Endothelial cell of umbilical vein (primary cell): ENCODE data around the gene DGKG. TPM values are rescaled to one million over a fixed set of nuclear protein-coding genes. Genes with fewer than 3 reads are reported as not detected.

Experiments used
- BruUV-seq: library from RNA; stranded (reverse); fragments of 400-500 nt; replicated peaks from 2 replicates; lab custom pipeline; 2021; lab: Mats Ljungman, UMichigan
- CTCF ChIA-PET: fragments of 300-600, 350-600 bp; sonication (Branson Sonifier 250); formaldehyde crosslinking; loops from one replicate; lab custom pipeline; 2021; ENCODE audit warnings: antibody characterized with exemption, inconsistent platforms; lab: Charles Lee
- POLR2A ChIA-PET: fragments of 300-600, 350-600 bp; sonication (Branson Sonifier 250); formaldehyde crosslinking; loops from one replicate; lab custom pipeline; 2021; ENCODE audit warnings: antibody characterized with exemption, inconsistent platforms; lab: Charles Lee
- DNase-seq: peaks from one replicate; pipeline ENCODE4 v3.0.0-alpha.2; 2011; ENCODE audit warnings: low read depth, low spot score
- FAIRE-seq: peaks from 2 replicates; lab custom pipeline; 2011; peaks lifted over from hg19 to GRCh38; lab: Jason Lieb, UNC
- H2AFZ ChIP-seq: 2 replicates; pipeline ENCODE4 v1.6.0; 2012; ENCODE audit warnings: low read depth, low read length, control low read depth, inconsistent platforms
- H3K27ac ChIP-seq: 2 replicates; pipeline ENCODE4 v1.5.1; 2011; ENCODE audit warnings: low read depth, mild to moderate bottlenecking, control low read depth, low read length, moderate library complexity; ENCODE audit not compliant: insufficient read depth
- H3K27me3 ChIP-seq, 2 experiments: 2 replicates each; pipeline versions ENCODE4 v1.6.0 to v1.6.1; 2011; ENCODE audit warnings: low read length in 2 of 2, mixed read lengths in 1 of 2; ENCODE audit not compliant: control insufficient read depth in 2 of 2, insufficient read depth in 2 of 2
- H3K36me3 ChIP-seq, 2 experiments: 2 replicates in 1 of 2; 3 replicates in 1 of 2; pipeline ENCODE4 v1.5.1; 2011; ENCODE audit warnings: low read length in 2 of 2, mild to moderate bottlenecking in 1 of 2, moderate library complexity in 1 of 2; ENCODE audit not compliant: control insufficient read depth in 2 of 2, insufficient read depth in 2 of 2; ENCODE audit errors: extremely low read depth in 1 of 2
- H3K4me1 ChIP-seq: 3 replicates; pipeline ENCODE4 v1.5.1; 2011; ENCODE audit warnings: mild to moderate bottlenecking, low read length; ENCODE audit not compliant: control insufficient read depth, insufficient read depth; ENCODE audit errors: extremely low read depth
- H3K4me2 ChIP-seq: 2 replicates; pipeline ENCODE4 v1.6.1; 2011; ENCODE audit warnings: low read length, control low read depth, mixed read lengths; ENCODE audit not compliant: insufficient read depth
- H3K4me3 ChIP-seq, 3 experiments: fragments of 200-600 bp in 1 of 3; sonication (generic), shearing (Covaris generic) in 1 of 3; replicated peaks in 1 of 3; 2 replicates each; pipeline ENCODE4 v1.5.1; 2011 to 2016; ENCODE audit warnings: control low read depth in 3 of 3, low read length in 3 of 3, mild to moderate bottlenecking in 2 of 3, inconsistent platforms in 1 of 3, low read depth in 1 of 3, moderate library complexity in 1 of 3; ENCODE audit not compliant: insufficient read depth in 1 of 3
- H3K79me2 ChIP-seq: 2 replicates; pipeline ENCODE4 v1.6.0; 2012; ENCODE audit warnings: low read length, inconsistent platforms; ENCODE audit not compliant: control insufficient read depth, insufficient read depth
- H3K9ac ChIP-seq: replicated peaks from 2 replicates; pipeline ENCODE3; 2011; ENCODE audit warnings: low read length, control low read depth; ENCODE audit not compliant: insufficient read depth; ENCODE audit errors: extremely low read depth
- H3K9me1 ChIP-seq: replicated peaks from 3 replicates; pipeline ENCODE4 v1.6.0; 2011; ENCODE audit warnings: mild to moderate bottlenecking, low read length; ENCODE audit not compliant: control insufficient read depth, insufficient read depth; ENCODE audit errors: extremely low read depth
- H3K9me3 ChIP-seq: replicated peaks from 2 replicates; pipeline ENCODE4 v1.5.1; 2012; ENCODE audit warnings: low read length, inconsistent platforms; ENCODE audit not compliant: control insufficient read depth, insufficient read depth
- H4K20me1 ChIP-seq: replicated peaks from 2 replicates; pipeline ENCODE3; 2011; ENCODE audit warnings: mild to moderate bottlenecking, low read length; ENCODE audit not compliant: control insufficient read depth, insufficient read depth; ENCODE audit errors: extremely low read depth
- CTCF ChIP-seq, 2 donors: IDR thresholded peaks; 1 replicate in 1 of 2; 2 replicates in 1 of 2; pipeline ENCODE4 v1.5.1; 2011; ENCODE audit warnings: low read length in 2 of 2, mild to moderate bottlenecking in 2 of 2, moderate library complexity in 2 of 2, control low read depth in 1 of 2, inconsistent platforms in 1 of 2, low read depth in 1 of 2; ENCODE audit not compliant: insufficient read depth in 1 of 2; ENCODE audit errors: extremely low read depth in 1 of 2
- EZH2 ChIP-seq: IDR thresholded peaks from 2 replicates; pipeline ENCODE4 v1.6.1; 2012; ENCODE audit warnings: borderline replicate concordance, low read depth, mild to moderate bottlenecking, moderate library complexity, low read length, inconsistent platforms; ENCODE audit not compliant: severe bottlenecking
- FOS ChIP-seq: IDR thresholded peaks from 2 replicates; pipeline ENCODE4 v1.6.1; 2011; ENCODE audit warnings: mild to moderate bottlenecking, low read length, moderate library complexity, borderline replicate concordance; ENCODE audit not compliant: insufficient read depth
- GATA2 ChIP-seq: IDR thresholded peaks from 2 replicates; pipeline ENCODE4 v1.7.0; 2011; ENCODE audit warnings: low read depth, mild to moderate bottlenecking, moderate library complexity, mixed read lengths, low read length; ENCODE audit not compliant: insufficient read length, insufficient read depth
- JUN ChIP-seq: IDR thresholded peaks from 2 replicates; pipeline ENCODE4 v1.6.1; 2011; ENCODE audit warnings: borderline replicate concordance, low read depth; ENCODE audit not compliant: insufficient read length, insufficient read depth
- MAX ChIP-seq: IDR thresholded peaks from 2 replicates; pipeline ENCODE4 v1.6.1; 2011; ENCODE audit not compliant: insufficient read depth, insufficient read length
- MYC ChIP-seq: IDR thresholded peaks from one replicate; pipeline ENCODE4 v1.6.1; 2011; ENCODE audit warnings: mild to moderate bottlenecking, low read depth, low read length
- POLR2A ChIP-seq: IDR thresholded peaks from 2 replicates; pipeline ENCODE4 v1.6.1; 2012; ENCODE audit warnings: low read depth, mild to moderate bottlenecking, control low read depth, low read length
- POLR2AphosphoS5 ChIP-seq: IDR thresholded peaks from 2 replicates; pipeline ENCODE4 v1.6.1; 2012; ENCODE audit warnings: low read depth, mild to moderate bottlenecking, control low read depth, low read length, moderate library complexity; ENCODE audit not compliant: insufficient read depth
- dilution Hi-C: fragments of 300-500 bp; cut with MboI; formaldehyde crosslinking; loops from one replicate; pipeline ENCODE4 v1.15.0; 2019; ENCODE audit warnings: low sequenced_read_pairs; ENCODE audit not compliant: extremely low pct_ligation_motif_present
- intact Hi-C: fragments of 100-400 bp; cut with micrococcal nuclease; formaldehyde crosslinking; loops from one replicate; pipeline ENCODE4 v1.10.0; 2022
- polyA plus RNA-seq, 4 experiments: library from polyadenylated mRNA; depleted of rRNA in 3 of 4; stranded (reverse) in 3 of 4; unstranded in 1 of 4; fragments of >200 nt; gene quantifications; 2 replicates each; pipeline versions ENCODE4 v1.2.1 to v1.2.3, GENCODE V29; 2011 to 2012; ENCODE audit warnings: missing spikeins in 1 of 4
- total RNA-seq: library from RNA; stranded (reverse); gene quantifications from 2 replicates; pipeline ENCODE4 v1.2.3, GENCODE V29; 2021

The DGKG gene
- total and polyA plus RNA-seq, 2 donors (not counting 3 experiments of a cell fraction or from before 2014, with no cell fraction given): not detected

- intact Hi-C loops (no loop called here), dilution Hi-C loops (no loop called here)
Measured at GRCh38 chr3:186319945-186320344, 42.1 kb downstream of the DGKG start.

GRCh38 chr3:186318135-186318534 lies 43.9 kb downstream of the DGKG start:
- no peaks in the 10 kb centered on the region for H4K20me1 ChIP-seq
- FAIRE-seq (no peak), DNase-seq (no peak)
- H3K4me2 ChIP-seq: no peak overlapping the region
- H2AFZ ChIP-seq: no peak overlapping the region
- H3K36me3 ChIP-seq: no peaks in the 10 kb centered on the region
- H3K9me3 ChIP-seq: no peaks in the 10 kb centered on the region
- no peaks in the 10 kb centered on the region for H3K27me3 ChIP-seq
- no peaks in the 10 kb centered on the region for H3K79me2 ChIP-seq
- no TSS peak for BruUV-seq
- intact Hi-C loops: no loop called here
- no peak for TF ChIP-seq CTCF (IDR thresholded peaks at IDR 0.05; ENCODE audit: extremely low read depth in 1 of 2, insufficient read depth in 1 of 2, low read depth in 1 of 2, low read length in 2 of 2)
- no peak for TF ChIP-seq MAX
- no peak for TF ChIP-seq GATA2
- no peak for TF ChIP-seq EZH2
- TF ChIP-seq POLR2AphosphoS5: no peak
- no peak for TF ChIP-seq POLR2A
- TF ChIP-seq FOS: no peak
- no peak for TF ChIP-seq JUN
- TF ChIP-seq MYC: no peak
- no peak overlapping the region for H3K4me3 ChIP-seq
- no peaks in the 10 kb centered on the region for H3K9me1 ChIP-seq
- dilution Hi-C loops: no loop called here
- H3K27ac ChIP-seq: no peak overlapping the region
- ChIA-PET POLR2A (no interaction called here), CTCF (no interaction called here)
- H3K9ac ChIP-seq: no peak overlapping the region
- no peaks in the 10 kb centered on the region for H3K4me1 ChIP-seq

More at GRCh38 chr3:186319945-186320344, 42.1 kb downstream of the DGKG start:
- no peak overlapping the region for H3K9ac ChIP-seq
- CTCF ChIA-PET: no interaction called here
- no peaks in the 10 kb centered on the region for H3K27me3 ChIP-seq
- H3K36me3 ChIP-seq: no peaks in the 10 kb centered on the region
- H2AFZ ChIP-seq: no peak overlapping the region
- no peak overlapping the region for H3K4me2 ChIP-seq
- H4K20me1 ChIP-seq: no peaks in the 10 kb centered on the region
- FAIRE-seq (no peak), DNase-seq (no peak)
- POLR2A ChIA-PET: no interaction called here
- BruUV-seq: no TSS peak
- TF ChIP-seq CTCF (IDR thresholded peaks at IDR 0.05; ENCODE audit: extremely low read depth in 1 of 2, insufficient read depth in 1 of 2, low read depth in 1 of 2, low read length in 2 of 2): no peak
- no peak overlapping the region for H3K27ac ChIP-seq
- H3K9me3 ChIP-seq: no peaks in the 10 kb centered on the region
- H3K4me1 ChIP-seq: no peaks in the 10 kb centered on the region
- H3K4me3 ChIP-seq: no peak overlapping the region
- H3K79me2 ChIP-seq: no peaks in the 10 kb centered on the region
- no peaks in the 10 kb centered on the region for H3K9me1 ChIP-seq
